NCI-H524 treated with DMSO at 0.1 percent for 48 hours (cell line): ENCODE results near the gene GZMH.
"Not testable (repeated sequence)": the region's sequence is repeated elsewhere in the genome, so short reads cannot be mapped to it uniquely, and the experiment has no call there.

Experiments
- DNase-seq: peaks from one replicate; lab custom pipeline; 2025; lab: John Stamatoyannopoulos, UW

GZMH gene, protein sequence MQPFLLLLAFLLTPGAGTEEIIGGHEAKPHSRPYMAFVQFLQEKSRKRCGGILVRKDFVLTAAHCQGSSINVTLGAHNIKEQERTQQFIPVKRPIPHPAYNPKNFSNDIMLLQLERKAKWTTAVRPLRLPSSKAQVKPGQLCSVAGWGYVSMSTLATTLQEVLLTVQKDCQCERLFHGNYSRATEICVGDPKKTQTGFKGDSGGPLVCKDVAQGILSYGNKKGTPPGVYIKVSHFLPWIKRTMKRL

DNA sequence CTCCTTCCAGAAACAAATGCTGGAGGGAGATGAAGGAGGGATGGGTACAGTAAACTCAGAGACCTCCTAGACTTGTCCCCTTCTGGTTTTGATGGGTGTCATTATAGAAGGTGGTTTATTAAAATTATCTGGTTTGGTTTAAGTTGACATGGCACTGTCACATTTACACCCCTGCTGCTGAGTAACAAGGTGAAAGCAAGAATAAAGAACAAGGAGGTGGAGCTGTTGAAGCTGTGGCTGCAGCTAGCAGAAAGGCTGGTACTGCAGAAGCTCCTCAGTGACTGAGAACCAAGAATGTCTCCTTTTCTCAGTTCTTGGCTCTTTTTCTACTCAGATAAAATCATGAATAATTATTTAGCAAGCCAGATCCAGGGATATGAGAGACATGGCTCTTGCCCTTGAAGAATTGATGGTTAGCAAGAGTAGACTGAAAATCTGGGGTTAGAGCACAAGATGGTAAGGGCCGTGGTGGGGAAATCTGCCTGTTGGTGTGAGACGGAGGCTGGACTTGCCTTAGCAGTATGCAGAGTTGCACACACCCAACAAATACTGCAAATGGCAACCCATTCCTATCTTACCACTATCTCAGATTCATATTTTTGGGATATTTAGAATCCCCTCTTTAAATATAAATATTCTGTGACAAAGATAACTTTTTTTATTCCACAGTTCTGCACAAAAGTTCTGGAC is at the start of gene GZMH:
Gene GZMH (minus strand): TSS at position 31 of the 690 bp plus-strand sequence. CDS start 72 bp downstream, outside the sequence.
- DNase-seq: no peak

DNA sequence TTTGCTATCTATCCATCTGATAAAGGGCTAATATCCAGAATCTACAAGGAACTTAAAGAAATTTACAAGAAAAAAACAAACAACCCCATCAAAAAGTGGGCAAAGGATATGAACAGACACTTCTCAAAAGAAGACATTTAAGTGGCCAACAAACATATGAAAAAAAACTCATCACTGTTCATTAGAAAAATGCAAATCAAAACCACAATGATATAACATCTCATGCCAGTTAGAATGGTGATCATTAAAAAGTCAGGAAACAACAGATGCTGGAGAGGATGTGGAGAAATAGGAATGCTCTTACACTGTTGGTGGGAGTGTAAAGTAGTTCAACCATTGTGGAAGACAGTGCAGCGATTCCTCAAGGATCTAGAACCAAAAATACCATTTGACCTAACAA is 38.9 kb upstream of the GZMH start:
- DNase-seq: not testable (repeated sequence)

DNA sequence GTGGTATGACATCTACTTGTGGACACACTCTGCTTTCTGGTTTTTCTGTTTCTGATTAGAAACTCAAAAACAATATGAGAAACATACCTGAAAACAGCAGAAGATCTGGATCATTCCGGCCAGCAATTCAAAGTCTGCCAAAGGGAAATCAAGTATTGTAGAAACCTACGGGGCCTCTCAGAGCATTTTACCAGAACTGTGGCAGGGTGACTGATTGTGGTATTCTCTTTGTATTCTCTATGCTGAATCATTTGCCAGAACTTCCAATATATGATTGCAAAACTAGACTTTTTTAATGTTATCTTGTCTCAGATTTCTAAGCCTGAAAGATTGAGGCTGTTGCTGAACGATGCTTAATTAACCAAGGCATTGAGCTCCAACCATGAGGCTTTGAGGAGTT is 30.4 kb upstream of the GZMH start:
- DNase-seq: no peak

DNA sequence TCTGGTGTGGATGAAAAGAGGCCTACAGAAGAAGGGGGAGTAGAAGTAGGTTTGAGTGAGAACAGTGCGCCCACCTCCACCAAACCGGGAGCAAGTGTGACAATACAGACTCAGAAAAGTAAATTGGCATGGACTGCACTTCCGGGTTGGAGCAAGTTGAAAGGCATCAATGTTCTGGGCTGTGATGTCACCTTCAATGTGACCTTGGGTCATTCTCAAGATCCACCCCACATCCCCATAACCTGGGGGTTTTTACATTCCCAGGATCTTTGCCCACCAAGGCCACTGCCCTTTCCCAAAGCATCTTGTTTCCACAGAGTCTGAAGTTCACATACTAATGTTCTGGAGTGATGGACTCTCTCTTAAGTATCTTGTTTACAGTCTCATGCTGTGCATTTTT is 29.8 kb upstream of the GZMH start:
- DNase-seq: no peak

DNA sequence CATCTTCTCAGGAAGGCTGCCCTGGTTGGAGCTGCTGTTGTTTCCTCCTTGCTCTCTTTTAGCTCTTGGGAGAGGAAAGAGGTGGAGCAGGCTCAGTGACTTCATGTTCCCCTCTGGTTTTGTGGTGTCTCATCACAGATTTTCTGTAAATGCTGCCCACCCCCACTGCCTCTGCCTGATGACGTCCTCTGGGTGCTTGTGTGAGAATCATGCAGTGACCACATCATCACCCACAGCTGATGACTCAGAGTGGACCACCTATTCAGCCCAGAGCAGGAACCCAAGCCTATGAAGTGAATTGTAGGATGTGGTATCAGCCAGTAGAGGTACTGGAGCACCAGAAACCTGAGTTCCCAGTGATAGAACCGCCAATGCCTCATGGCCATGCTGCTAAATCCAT is 24.7 kb upstream of the GZMH start, which contains the start of gene GZMB:
Gene GZMB (minus strand): TSS at position 33 of the 400 bp plus-strand sequence. CDS start 30 bp downstream, at position 3.
- no peak for DNase-seq

DNA sequence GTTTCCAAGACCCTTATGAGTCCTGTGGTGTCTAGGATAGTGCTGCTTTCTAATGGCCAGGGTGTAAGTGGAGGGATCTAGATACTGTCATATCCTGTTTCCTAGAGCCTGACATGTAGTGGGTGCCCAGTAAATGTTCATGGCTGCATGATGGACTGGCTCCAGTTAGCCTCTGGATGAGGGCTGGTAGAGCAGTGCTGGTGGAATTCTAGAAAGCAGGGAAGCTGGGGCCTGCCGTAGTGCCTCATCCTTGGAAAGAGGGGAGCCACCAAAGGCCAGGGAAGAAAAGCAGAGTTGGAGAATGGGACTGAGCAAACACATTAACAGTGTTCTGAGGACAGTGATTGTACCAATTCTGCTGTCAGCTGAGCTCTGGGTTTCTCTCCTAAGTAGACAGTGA is 23.9 kb upstream of the GZMH start:
- DNase-seq: no peak

DNA sequence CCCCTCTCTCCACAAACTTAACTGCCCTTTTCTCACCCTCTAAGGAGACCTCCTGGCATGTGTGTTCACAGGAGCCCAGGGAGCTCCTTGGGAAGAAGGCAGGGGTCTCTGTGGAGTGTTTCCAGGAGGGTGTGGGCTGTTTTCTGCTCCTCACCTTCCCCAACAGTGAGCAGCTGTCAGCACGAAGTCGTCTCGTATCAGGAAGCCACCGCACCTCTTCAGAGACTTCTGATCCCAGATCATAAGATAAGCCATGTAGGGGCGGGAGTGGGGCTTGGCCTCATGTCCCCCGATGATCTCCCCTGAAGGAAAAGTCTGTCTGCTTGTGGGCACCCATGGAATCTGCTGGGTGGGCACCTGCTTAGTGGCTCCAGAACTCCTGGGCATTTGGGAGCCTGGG is 23.3 kb upstream of the GZMH start:
- no peak for DNase-seq

DNA sequence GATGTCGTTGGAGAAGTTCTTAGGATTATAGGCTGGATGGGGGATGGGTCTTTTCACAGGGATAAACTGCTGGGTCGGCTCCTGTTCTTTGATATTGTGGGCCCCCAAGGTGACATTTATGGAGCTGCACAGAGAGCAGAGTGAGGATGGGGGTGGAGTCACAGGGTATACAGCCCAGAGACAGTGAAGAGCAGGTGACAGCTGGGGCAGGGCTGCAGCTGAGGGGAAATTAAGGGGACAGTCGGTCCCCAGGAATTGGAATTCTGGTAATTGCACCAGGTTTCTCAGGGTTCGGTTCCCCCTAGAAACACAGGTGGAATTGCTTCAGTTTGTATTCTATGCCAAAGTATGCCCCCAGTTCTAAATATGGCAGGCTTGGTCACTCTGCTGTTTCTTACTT is 22.9 kb upstream of the GZMH start:
- DNase-seq: no peak

DNA sequence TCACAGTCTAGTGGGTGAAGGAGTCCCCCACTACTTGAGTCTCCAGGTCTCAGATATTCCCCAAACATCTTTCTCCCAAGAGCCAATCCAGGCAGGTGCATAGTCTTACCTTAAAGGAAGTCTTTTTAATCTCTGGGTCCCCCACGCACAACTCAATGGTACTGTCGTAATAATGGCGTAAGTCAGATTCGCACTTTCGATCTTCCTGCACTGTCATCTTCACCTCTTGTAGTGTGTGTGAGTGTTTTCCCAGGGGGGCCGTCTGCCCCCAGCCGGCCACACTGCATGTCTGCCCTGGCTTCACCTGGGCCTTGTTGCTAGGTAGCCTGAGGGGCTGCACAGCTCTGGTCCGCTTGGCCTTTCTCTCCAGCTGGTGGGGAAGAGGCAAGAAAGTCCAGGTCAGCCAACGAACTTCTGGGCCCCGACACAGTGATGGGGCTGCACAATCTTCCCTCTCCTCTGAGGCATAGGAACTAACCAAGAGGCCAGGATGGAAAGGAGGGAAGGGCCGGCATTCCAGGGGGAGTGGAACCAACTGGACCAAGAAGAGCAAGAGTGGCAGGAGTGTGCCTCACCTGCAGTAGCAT is 22.4 kb upstream of the GZMH start:
- DNase-seq: no peak

DNA sequence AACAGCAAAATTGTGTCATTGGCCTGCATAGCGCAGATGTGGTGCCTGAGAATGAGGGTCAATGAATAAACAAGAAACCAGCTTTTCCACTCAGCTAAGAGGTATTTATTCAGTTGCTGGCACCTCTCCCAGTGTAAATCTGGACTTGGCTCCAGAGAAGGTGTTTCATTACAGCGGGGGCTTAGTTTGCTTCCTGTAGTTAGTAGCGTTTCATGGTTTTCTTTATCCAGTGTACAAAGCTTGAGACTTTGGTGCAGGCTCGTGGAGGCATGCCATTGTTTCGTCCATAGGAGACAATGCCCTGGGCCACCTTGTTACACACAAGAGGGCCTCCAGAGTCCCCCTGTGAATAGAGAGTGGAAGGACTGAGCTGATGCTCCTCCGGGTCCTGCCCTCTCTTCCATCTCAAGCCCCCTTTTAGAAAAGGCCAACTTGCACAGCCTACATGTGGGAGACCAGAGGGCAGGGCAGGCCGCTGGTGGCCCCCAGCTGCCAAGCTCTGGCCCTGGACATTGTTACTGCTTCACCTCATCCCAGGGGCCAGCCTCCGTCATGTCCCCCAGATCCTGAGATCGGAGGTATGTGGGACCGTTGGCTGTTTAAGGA is 21.5 kb upstream of the GZMH start:
- no peak for DNase-seq

DNA sequence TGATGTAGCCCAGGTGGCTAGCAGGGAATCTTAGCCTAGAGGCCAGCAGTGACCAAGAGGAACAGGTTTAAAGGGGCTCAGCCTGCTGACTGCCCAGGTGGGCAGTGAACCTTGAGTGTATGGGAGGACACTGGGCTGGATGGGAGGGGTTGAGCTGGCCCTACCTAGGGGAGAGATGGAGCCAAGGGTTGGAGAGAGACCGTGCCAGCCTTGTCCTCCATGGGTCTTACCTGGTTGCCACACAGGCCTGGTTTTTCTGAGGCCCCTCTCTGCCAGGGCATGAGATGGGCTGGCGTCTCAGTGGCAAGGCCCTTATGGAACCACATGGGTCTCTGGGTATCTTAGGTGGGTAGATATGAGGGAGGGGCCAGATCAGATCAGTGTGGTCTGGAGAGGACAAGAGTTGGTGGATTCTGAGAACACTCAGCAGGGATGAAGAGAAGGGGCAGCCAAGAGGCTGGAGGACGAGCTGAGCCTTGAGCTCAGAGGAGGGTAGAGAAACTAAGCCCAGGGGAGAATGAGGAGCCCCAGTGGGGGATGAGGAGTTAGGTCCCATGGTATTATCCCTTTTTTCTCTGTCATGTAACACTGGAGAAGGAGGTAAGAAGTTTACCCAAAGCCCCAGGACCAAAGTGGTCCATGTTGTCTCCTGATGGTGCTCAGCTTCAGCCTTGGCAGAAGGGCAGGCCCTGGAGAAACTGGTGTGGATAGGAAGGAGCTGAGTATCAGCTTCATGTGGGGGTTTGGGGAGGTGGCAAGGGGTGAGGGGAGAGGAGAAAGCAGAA is 20.8 kb upstream of the GZMH start:
- no peak for DNase-seq

DNA sequence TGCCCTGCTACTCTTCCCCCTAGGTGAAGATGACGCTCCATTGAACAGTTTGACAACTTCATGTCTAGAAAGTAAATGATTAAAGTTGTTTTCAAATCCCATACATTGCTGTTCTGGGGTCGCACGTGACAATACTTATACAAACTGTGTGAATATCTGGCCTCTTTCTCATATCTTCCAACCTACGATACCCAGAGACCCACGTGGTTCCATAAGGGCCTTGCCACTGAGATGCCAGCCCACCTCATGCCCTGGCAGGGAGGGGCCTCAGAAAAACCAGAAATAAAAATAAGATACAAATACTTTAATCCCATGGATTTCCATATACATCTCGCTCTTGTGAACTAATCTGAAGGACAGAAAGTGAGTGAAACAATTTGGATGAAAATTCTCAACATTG is 20.0 kb upstream of the GZMH start:
- no peak for DNase-seq

DNA sequence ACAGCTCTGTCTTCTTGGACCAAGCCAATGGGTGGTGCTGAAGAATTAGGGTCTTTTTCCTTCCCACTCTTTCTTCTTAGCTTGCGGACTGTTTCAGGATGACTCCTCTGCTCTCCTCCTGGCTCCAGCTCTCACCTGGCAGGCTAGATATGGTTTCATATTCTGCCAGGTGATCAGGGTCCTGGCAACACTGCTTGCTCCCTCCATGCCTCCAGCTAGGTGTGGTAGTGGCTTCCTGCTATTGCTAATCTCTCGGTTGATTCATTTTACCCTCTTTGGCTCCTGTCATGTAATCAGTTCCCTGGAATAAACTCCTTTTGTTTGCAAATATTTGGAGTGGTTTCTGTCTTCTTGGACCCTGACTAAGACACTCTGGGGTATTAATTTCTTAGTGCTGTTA is 4.3 kb upstream of the GZMH start:
- DNase-seq: no peak

DNA sequence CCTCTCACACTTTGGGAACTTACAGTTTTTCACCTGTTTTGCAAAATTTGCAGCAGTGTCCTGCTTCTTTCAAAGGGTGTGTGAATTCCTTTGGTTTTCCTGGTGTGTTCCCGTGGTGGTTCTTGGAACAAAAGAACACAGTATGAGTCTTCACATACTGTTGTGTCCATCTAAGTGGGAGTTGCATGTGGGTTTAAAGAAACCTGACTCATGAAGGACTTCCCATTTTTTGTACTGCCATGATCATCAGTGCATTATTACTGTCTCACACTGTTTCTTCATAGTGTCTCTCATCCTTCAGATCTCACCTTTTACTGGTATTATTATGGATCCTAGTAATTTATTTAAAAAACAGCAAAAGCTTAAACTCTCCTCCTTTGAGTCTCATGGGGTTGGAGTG is 3.8 kb upstream of the GZMH start:
- DNase-seq: no peak

DNA sequence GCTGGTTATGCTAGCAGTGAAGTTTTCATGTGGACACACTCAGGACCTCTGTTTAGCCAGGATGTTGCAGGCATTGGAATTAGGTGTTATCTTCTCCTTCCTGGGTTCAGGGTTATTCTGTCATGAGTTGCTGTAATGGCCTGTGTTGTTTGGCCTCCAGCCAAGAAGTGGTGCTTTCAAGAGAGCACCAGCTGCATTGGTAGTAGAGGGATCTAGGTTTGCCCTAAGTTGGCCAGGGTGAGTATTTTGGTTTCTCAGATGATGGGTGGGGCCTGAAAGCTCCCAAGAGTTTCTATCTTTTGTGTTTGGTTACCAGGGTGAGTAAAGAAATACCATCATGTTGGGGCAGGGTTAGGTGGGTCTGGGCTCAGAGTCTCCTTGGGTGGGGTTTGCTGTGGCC is 2.7 kb upstream of the GZMH start:
- no peak for DNase-seq

DNA sequence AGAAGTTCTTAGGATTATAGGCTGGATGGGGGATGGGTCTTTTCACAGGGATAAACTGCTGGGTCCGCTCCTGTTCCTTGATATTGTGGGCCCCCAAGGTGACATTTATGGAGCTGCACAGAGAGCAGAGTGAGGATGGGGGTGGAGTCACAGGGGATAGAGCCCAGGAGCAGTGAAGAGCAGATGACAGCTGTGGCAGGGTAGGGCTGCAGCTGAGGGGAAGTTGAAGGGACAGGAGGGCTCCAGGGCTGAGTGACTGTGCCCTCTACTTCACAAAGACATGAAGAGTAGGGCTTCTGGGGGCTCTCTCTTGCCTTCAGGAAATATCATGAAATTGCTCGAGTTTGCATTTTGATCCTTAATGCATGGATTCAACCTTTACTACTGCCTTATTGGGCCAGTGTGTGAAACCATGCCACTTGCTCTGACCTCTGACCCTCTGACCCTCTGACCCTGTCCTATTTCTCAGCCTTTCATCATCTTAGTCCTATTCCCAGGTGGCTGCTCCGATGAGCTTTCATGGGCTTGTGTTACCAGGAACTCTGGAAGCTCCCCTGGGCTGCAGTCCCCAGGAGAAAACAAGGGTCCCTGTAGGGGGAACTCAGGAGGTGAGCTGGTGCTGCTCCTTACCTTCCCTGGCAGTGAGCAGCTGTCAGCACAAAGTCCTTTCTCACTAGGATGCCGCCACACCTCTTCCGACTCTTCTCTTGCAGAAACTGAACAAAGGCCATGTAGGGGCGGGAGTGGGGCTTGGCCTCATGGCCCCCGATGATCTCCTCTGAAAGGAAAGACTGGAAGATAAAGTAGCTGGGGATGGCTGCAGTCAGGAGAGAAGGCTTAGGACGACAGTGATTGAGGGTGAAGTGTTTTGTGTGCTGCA is 1.6 kb downstream of the GZMH start:
- DNase-seq: no peak

DNA sequence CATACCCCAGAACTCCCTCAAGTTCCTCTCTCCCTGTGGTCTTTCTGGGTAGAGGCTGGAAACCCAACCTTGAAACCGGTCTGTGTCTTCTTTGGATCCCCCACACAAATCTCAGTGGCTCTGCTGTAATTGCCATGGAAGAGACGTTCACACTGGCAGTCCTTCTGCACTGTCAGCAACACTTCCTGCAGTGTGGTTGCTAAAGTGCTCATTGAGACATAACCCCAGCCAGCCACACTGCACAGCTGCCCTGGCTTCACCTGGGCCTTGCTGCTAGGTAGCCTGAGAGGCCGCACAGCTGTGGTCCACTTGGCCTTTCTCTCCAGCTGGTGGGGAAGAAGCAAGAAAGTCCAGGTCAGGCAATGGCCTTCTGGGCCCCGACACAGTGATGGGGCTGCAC is 2.4 kb downstream of the GZMH start:
- DNase-seq: no peak

DNA sequence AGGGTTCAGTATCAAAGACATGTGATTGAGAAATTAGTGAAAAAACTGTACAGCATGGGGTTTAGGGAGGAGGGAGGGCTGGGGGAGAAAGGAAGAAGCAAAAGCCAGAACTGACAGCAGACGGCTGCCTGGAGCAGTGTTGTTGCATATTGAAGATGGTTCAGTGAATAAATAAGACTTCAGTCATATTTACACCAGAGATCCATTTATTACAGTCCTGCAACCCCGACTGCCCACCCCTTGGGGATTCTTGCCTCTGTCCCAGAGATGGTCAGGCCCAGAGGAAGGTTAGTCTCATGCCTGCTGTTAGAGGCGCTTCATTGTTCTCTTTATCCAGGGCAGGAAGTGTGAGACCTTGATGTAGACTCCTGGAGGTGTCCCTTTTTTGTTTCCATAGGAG is 3.2 kb downstream of the GZMH start:
- no peak for DNase-seq

DNA sequence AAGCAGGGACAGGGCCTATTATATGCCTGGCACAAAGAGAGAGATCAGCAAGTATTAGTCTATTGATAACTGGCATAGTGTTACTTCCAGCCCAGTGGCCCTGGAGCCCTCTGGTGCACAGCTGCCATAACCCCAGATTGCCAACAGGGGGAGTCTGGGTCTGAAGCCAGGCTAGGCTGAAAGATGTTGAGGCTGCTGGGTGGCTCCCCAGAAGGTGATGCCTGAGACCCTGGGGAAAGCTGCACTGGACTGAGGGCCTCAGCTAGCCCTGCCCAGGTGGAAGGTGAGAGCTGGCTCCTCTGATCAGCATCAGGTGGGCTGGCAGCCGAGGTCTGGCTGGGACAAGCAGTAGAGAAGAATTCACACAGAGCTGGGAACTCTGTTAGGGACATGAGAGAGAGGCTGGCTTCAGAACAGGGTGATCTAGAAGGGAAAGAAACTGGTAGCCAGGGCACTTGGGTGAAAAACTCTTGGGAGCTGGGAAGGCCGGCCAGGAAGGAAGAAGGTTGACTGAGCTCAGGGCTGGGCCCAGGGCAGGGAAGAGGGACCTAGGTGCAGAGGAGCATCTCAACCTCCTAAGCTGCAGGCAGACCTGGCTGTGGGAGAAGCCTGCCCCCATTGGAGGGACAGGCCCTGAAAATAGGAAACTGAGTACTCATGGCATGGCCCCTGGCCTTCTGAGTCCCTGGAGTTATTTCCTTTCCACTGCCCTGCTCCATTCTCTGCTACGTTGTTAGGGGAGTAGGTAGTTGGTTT is 3.9 kb downstream of the GZMH start:
- DNase-seq: no peak

DNA sequence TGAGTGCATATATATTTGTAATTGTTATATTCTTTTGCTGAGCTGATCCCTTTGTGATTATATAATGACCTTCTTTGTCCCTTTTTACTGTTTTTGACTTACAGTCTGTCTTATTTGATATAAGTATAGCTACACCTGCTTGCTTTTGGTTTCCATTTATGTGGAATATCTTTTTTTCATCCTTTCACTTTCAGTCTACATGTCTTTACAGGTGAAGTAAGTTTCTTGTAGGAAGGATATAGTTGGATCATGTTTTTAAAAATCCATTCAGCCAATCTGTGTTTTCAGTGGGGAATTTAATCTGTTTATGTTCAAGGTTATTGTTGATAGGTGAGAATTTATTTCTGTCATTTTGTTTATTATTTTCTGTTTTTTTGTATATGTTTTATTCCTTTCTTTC is 12.1 kb downstream of the GZMH start:
- DNase-seq: no peak
